H1 (cell line): ENCODE measurements around the gene UPP1. TPM values are rescaled to one million over a fixed set of nuclear protein-coding genes. Genes with fewer than 3 reads are reported as not detected.

Experiments
- RAD21 ChIP-seq, 2 experiments: IDR thresholded peaks in 1 of 2; conservative IDR thresholded peaks in 1 of 2; 2 replicates each; pipeline ENCODE4 v1.6.1; 2011; ENCODE audit warnings: low read depth in 2 of 2, low read length in 2 of 2, improper control_type of control experiment in 1 of 2, inconsistent platforms in 1 of 2, mild to moderate bottlenecking in 1 of 2, moderate library complexity in 1 of 2
- RNF2 ChIP-seq: fragments of 200-900, 300-1000 bp; sonication (generic); IDR thresholded peaks from 2 replicates; pipeline ENCODE4 v1.7.1; 2016; ENCODE audit warnings: borderline replicate concordance, low read depth, mild to moderate bottlenecking, antibody characterized with exemption, low read length; ENCODE audit not compliant: poor library complexity, severe bottlenecking; ENCODE audit errors: missing control alignments
- polyA plus RNA-seq, 7 experiments: library from polyadenylated mRNA; depleted of rRNA in 3 of 7; stranded (reverse) in 5 of 7; unstranded in 2 of 7; fragments of >200 nt in 5 of 7; fragments of 200-250 nt in 2 of 7; gene quantifications; 1 replicate in 5 of 7; 2 replicates in 1 of 7; 4 replicates in 1 of 7; pipeline versions ENCODE4 v1.2.1 to v1.2.3, GENCODE V29; 2011 to 2013; ENCODE audit warnings: missing spikeins in 2 of 7, mixed read lengths in 2 of 7
- total RNA-seq: library from RNA; stranded (reverse); fragmentation: NEBNext Ultra II Directional; extraction: Animal tissue kit (Norgen Biotek cat#: 25700); gene quantifications from 2 replicates; pipeline ENCODE4 v1.2.1, GENCODE V29; 2021
- TF ChIP-seq, protein P1 (sequence below): IDR thresholded peaks from 2 replicates; pipeline ENCODE4 v1.6.1; 2011; ENCODE audit warnings: low read depth, mild to moderate bottlenecking, low read length; ENCODE audit not compliant: insufficient read depth

Gene UPP1
- total and polyA plus RNA-seq, 2 of the 8 experiments (the other 6 are each of a cell fraction or from before 2014, with no cell fraction given), result 40.7 to 46.2 TPM

DNA sequence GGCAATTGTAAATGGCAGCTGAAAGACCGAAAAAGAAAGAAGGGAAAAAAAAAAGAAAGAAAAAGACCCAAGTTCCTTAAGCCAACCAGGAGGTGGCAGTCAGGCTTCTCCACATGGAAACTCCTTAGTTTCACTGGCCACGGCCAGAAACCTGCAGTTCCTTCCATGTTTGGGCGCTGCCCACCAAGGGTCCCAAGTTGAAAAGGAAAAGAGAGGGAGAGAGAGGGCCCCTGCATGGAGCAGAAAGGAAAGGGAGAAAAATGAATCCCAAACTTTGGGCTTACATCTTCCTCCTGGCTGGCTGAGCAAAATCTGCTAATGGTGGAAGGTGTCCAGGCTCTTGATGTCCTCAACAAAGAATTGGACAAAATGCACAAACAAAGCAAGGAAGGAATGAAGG, 50.4 kb downstream of the UPP1 start (continued):
- TF ChIP-seq RNF2 (no peak), RAD21 (IDR thresholded peaks at IDR 0.05 in 1 of 2, conservative IDR thresholded peaks at IDR 0.05 in 1 of 2; ENCODE audit: low read depth in 2 of 2, low read length in 2 of 2) (peak; percentile 60 to 70)
- TF ChIP-seq, protein P1, sequence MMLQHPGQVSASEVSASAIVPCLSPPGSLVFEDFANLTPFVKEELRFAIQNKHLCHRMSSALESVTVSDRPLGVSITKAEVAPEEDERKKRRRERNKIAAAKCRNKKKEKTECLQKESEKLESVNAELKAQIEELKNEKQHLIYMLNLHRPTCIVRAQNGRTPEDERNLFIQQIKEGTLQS, result no peak
